Measurements from ENCODE around the gene EEF2K. TPM values are rescaled to one million over a fixed set of nuclear protein-coding genes. Genes with fewer than 3 reads are reported as not detected.

EEF2K gene
- total RNA-seq, 3 donors from 2014 or later: 23.3 to 40.5 (median 30.0) TPM

DNA sequence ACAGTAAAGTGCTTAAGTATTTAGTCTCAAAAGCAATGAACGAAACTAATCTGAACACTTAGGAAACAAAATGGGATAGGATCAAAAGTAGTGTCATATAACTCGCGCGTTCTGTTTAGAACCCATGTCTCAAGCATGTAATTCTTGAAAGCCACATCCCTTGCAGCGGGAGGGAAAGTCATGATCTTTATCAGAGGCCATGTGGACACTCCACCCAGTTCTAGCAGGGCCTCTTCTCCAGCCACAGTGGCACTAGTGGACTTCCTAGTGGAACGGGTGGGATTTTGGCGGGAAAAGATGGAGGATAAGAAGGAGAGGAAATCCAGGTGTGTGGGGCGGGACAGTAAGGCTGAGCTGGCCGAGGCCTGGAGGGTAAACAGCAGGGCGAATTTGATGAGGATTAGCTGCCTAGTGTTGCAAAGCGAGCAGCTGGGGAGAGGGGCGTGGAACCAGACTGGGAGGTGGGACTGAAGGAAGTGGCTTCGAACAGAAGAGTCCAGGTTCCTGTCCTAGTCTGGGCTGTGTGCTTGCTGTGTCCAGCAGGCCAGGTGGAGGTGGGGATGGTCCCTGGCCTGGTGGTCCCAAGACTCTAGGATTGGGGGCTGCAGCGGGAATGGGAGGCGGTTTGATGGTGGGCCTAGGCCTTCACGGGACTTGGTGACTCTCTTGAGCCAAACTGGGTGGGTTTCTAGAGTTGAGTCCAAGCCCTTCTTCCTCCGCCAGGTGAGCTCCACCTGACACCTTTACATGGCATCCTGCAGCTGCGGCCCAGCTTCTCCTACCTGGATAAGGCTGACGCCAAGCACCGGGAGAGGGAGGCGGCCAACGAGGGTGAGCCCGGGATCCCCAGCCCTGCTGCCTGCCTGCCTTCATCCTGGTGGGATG, 107.1 kb downstream of the EEF2K start:
- Histone ChIP-seq H3K36me3 (no peaks in the 10 kb centered on the region), H3K4me3 (no peak overlapping the region), H3K27me3 (no peaks in the 10 kb centered on the region), H3K4me1 (no peaks in the 10 kb centered on the region), H3K9me3 (no peaks in the 10 kb centered on the region), H3K27ac (peak overlapping the region; percentile 12 to 48)
- TF ChIP-seq CTCF (IDR thresholded peaks at IDR 0.05) (no peak), POLR2AphosphoS5 (IDR thresholded peaks at IDR 0.05) (no peak), POLR2A (IDR thresholded peaks at IDR 0.05) (no peak)
- DNase-seq (ENCODE audit: low spot score in 2 of 2): no peak
- intact Hi-C loops (cut with DNase I; ENCODE audit: low total_unique reads): no loop called here

GRCh38 chr16:22313876-22314470, 107.9 kb downstream of the EEF2K start:
- TF ChIP-seq CTCF (IDR thresholded peaks at IDR 0.05): no peak
- no peak for TF ChIP-seq POLR2AphosphoS5 (IDR thresholded peaks at IDR 0.05)
- TF ChIP-seq POLR2A (IDR thresholded peaks at IDR 0.05): no peak
- Histone ChIP-seq H3K4me1 (no peaks in the 10 kb centered on the region), H3K27me3 (no peaks in the 10 kb centered on the region), H3K36me3 (no peaks in the 10 kb centered on the region), H3K4me3 (no peak overlapping the region), H3K27ac (peak overlapping the region; percentile 48), H3K9me3 (no peaks in the 10 kb centered on the region)
- DNase-seq (ENCODE audit: low spot score in 2 of 2): no peak
- intact Hi-C loops (cut with DNase I; ENCODE audit: low total_unique reads): no loop called here

- Histone ChIP-seq H3K4me1 (no peaks in the 10 kb centered on the region), H3K4me3 (peak overlapping the region in 2 of 3 donors; percentile 2 to 25), H3K9me3 (no peaks in the 10 kb centered on the region), H3K27me3 (no peaks in the 10 kb centered on the region), H3K27ac (peak overlapping the region; percentile 48), H3K36me3 (no peaks in the 10 kb centered on the region)
- DNase-seq (ENCODE audit: low spot score in 2 of 2): peak in 1 of 2 donors; percentile 62
- no peak for TF ChIP-seq POLR2AphosphoS5 (IDR thresholded peaks at IDR 0.05)
- TF ChIP-seq POLR2A (IDR thresholded peaks at IDR 0.05): no peak
- TF ChIP-seq CTCF (IDR thresholded peaks at IDR 0.05): no peak
- intact Hi-C loops (cut with DNase I; ENCODE audit: low total_unique reads): no loop called here
Measured at GRCh38 chr16:22314661-22315626, 108.9 kb downstream of the EEF2K start.

DNA sequence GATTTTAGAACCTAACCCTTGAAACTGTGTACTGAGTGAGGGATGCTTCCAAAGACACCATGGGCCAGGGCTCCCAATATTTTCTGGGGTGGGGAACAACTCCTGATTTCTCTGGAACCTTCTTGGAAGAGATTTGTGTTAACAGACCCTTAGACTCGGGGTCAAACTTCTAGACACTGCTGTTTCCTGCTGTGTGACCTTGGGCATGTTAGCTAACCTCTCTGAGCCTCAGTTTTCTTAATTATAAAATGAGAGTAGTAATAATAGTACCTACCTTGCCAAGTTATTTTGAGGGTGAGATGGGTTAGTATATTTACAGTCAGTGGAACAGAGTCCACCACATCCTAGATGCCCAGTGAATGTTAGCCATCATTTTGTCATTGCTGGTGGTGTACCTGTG, 109.9 kb downstream of the EEF2K start:
- H3K27ac ChIP-seq: no peak overlapping the region
- no peaks in the 10 kb centered on the region for H3K4me1 ChIP-seq
- no peak overlapping the region for H3K4me3 ChIP-seq
- no peaks in the 10 kb centered on the region for H3K9me3 ChIP-seq
- no peaks in the 10 kb centered on the region for H3K36me3 ChIP-seq
- TF ChIP-seq POLR2AphosphoS5 (IDR thresholded peaks at IDR 0.05) (no peak), CTCF (IDR thresholded peaks at IDR 0.05) (no peak), POLR2A (IDR thresholded peaks at IDR 0.05) (no peak)
- intact Hi-C loops (cut with DNase I; ENCODE audit: low total_unique reads): no loop called here
- no peak for DNase-seq (ENCODE audit: low spot score in 2 of 2)
- H3K27me3 ChIP-seq: no peaks in the 10 kb centered on the region
